Keratinocyte (primary cell): ENCODE results near the gene TMEM233.
A peak's percentile ranks its signal among the peaks of the same experiment; 100 is the strongest.

ENCODE experiments used
- CTCF ChIP-seq, 3 experiments: IDR thresholded peaks in 1 of 3; conservative IDR thresholded peaks in 1 of 3; optimal IDR thresholded peaks in 1 of 3; 2 replicates in 2 of 3; 3 replicates in 1 of 3; pipeline versions ENCODE3 to v1.5.1; 2011; ENCODE audit warnings: low read length in 3 of 3, mild to moderate bottlenecking in 3 of 3, moderate library complexity in 2 of 3, control low read depth in 1 of 3, inconsistent platforms in 1 of 3; ENCODE audit not compliant: insufficient read depth in 2 of 3; ENCODE audit errors: extremely low read depth in 1 of 3
- EZH2 ChIP-seq: IDR thresholded peaks from one replicate; pipeline ENCODE4 v1.6.1; 2012; ENCODE audit warnings: inconsistent platforms, mild to moderate bottlenecking, low read length, moderate library complexity

- TF ChIP-seq EZH2 (no peak), CTCF (optimal IDR thresholded peaks at IDR 0.05 in 1 of 3, IDR thresholded peaks at IDR 0.05 in 1 of 3, conservative IDR thresholded peaks at IDR 0.05 in 1 of 3; ENCODE audit: extremely low read depth in 1 of 3, insufficient read depth in 2 of 3, low read length in 3 of 3) (peak in 1 of 3 experiments; percentile 26)
Measured at GRCh38 chr12:119642986-119643385, 49.4 kb downstream of the TMEM233 start.
